Kasumi-1 (cell line): ENCODE data around the gene PLCXD1.
"Not testable (repeated sequence)": the region's sequence is repeated elsewhere in the genome, so short reads cannot be mapped to it uniquely, and the experiment has no call there.

Experiments used
- DNase-seq, 2 experiments: peaks; one replicate each; lab custom pipeline; 2025; lab: John Stamatoyannopoulos, UW

Gene PLCXD1

GRCh38 chrX:281166-281999 lies at the start of gene PLCXD1:
TSS of gene PLCXD1 (plus strand) at chrX:281381. CDS start at chrX:284188, 2,807 bp downstream.
- DNase-seq: no peak

GRCh38 chrX:231637-232277 lies 49.4 kb upstream of the PLCXD1 start:
- DNase-seq: not testable (repeated sequence)

- DNase-seq: not testable (repeated sequence)
Measured at GRCh38 chrX:232278-232655, 48.9 kb upstream of the PLCXD1 start.

- not testable (repeated sequence) for DNase-seq
Measured at GRCh38 chrX:236201-236600, 45.0 kb upstream of the PLCXD1 start.

- DNase-seq: no peak
Measured at GRCh38 chrX:250965-251364, 30.2 kb upstream of the PLCXD1 start.

- not testable (repeated sequence) for DNase-seq
Measured at GRCh38 chrX:251396-252243, 29.6 kb upstream of the PLCXD1 start.

- DNase-seq: no peak
Measured at GRCh38 chrX:252244-252956, 28.8 kb upstream of the PLCXD1 start.

- no peak for DNase-seq
Measured at GRCh38 chrX:252957-253291, 28.3 kb upstream of the PLCXD1 start.

- DNase-seq: no peak
Measured at GRCh38 chrX:253451-254297, 27.5 kb upstream of the PLCXD1 start.

- DNase-seq: no peak
Measured at GRCh38 chrX:254630-255215, 26.5 kb upstream of the PLCXD1 start.

GRCh38 chrX:255923-256331 lies 25.3 kb upstream of the PLCXD1 start:
- no peak for DNase-seq

GRCh38 chrX:257054-257453 lies 24.1 kb upstream of the PLCXD1 start:
- not testable (repeated sequence) for DNase-seq

- DNase-seq: no peak
Measured at GRCh38 chrX:257681-258289, 23.4 kb upstream of the PLCXD1 start.

GRCh38 chrX:258291-259040 lies 22.7 kb upstream of the PLCXD1 start:
- no peak for DNase-seq

GRCh38 chrX:259692-260355 lies 21.4 kb upstream of the PLCXD1 start:
- no peak for DNase-seq

GRCh38 chrX:261167-261918 lies 19.8 kb upstream of the PLCXD1 start:
- DNase-seq: no peak

GRCh38 chrX:261919-262352 lies 19.2 kb upstream of the PLCXD1 start:
- no peak for DNase-seq

GRCh38 chrX:262381-262909 lies 18.7 kb upstream of the PLCXD1 start:
- no peak for DNase-seq
